ENCODE data around the gene MAP3K15.

Gene MAP3K15

DNA sequence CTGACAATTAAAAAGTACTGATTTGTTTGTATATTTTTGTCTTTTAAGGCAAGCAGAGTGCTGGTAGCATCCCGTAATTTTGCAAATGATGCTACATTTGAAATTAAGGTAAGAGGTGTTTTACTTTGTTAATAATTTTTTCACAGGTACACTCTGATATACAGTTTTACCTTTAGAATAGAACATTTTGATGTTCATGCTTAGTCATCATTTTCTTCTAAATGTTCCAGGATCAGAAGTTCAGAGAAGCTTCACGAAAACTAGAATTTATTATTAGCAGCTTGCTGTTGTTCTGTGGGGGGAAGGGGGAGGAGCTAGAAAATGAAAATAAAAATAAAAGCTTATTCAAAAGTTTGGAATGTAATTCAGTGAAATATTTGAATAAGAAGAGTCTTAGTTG lies 166.0 kb downstream of the MAP3K15 start:
- Histone ChIP-seq H3K9me3 (ENCODE audit: control insufficient read depth, low read length) (no peaks in the 10 kb centered on the region), H3K9ac (no peak overlapping the region), H3K27me3 (ENCODE audit: control insufficient read depth, insufficient read depth, low read length) (no peaks in the 10 kb centered on the region), H3K27ac (no peak overlapping the region), H3K4me1 (no peaks in the 10 kb centered on the region), H3K4me3 (ENCODE audit: low read depth, low read length) (no peak overlapping the region), H3K36me3 (ENCODE audit: control insufficient read depth, insufficient read depth, low read length) (no peaks in the 10 kb centered on the region), H3K4me2 (ENCODE audit: low read length) (no peak overlapping the region), H2AFZ (no peak overlapping the region), H3K79me2 (peaks cover 6% of the 10 kb centered on the region)
- TF ChIP-seq, protein P1, sequence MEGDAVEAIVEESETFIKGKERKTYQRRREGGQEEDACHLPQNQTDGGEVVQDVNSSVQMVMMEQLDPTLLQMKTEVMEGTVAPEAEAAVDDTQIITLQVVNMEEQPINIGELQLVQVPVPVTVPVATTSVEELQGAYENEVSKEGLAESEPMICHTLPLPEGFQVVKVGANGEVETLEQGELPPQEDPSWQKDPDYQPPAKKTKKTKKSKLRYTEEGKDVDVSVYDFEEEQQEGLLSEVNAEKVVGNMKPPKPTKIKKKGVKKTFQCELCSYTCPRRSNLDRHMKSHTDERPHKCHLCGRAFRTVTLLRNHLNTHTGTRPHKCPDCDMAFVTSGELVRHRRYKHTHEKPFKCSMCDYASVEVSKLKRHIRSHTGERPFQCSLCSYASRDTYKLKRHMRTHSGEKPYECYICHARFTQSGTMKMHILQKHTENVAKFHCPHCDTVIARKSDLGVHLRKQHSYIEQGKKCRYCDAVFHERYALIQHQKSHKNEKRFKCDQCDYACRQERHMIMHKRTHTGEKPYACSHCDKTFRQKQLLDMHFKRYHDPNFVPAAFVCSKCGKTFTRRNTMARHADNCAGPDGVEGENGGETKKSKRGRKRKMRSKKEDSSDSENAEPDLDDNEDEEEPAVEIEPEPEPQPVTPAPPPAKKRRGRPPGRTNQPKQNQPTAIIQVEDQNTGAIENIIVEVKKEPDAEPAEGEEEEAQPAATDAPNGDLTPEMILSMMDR (IDR thresholded peaks at IDR 0.05), result no peak

DNA sequence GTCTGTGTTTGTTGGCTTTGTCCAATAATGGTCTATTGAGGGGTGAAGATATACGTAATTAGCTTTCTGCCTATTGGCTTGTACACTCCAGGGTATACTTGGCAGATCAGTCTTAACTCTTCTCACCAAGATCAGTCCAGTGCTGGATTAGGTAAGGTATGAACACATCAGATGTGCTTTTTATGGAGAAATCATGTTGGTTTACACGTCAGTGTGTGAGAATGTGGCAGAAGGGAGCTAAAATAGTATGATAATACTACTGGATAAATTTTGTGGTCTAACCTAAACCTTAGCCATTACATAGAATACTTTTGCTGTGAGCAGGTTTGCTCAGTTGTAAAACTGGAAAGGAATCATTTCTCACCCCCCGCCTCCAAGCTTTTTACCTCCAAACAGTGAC lies 167.4 kb downstream of the MAP3K15 start:
- Histone ChIP-seq H3K27me3 (ENCODE audit: control insufficient read depth, insufficient read depth, low read length) (no peaks in the 10 kb centered on the region), H3K36me3 (ENCODE audit: control insufficient read depth, insufficient read depth, low read length) (no peaks in the 10 kb centered on the region), H3K79me2 (peaks cover 6% of the 10 kb centered on the region), H3K4me3 (ENCODE audit: low read depth, low read length) (no peak overlapping the region), H3K4me2 (ENCODE audit: low read length) (no peak overlapping the region), H3K27ac (no peak overlapping the region), H3K4me1 (peaks cover 3% of the 10 kb centered on the region), H2AFZ (no peak overlapping the region), H3K9me3 (ENCODE audit: control insufficient read depth, low read length) (no peaks in the 10 kb centered on the region), H3K9ac (no peak overlapping the region)
- TF ChIP-seq, protein P1 (IDR thresholded peaks at IDR 0.05), result no peak

DNA sequence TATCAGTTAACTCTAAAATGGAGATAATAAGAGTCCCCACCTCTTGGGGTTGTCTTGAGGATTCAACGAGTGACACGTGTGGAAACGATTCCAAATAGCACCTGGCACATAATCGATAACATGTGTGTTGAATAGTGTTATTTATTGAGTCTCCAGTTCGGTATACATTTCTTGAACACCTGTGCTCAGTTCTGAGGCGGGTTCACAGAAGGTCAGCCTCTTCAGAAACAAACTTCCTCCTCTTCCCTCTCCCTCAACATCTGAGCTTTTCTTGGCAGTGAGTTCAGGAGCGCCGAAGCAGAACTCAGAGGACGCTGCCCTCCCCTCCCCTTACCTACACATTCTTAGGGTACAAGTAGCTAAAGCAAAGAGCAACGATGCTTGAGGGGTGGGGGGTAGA lies 170.6 kb downstream of the MAP3K15 start:
- TF ChIP-seq, protein P1 (IDR thresholded peaks at IDR 0.05), result no peak
- H3K9me3 ChIP-seq (ENCODE audit: control insufficient read depth, low read length), result no peaks in the 10 kb centered on the region
- H3K27me3 ChIP-seq (ENCODE audit: control insufficient read depth, insufficient read depth, low read length), result no peaks in the 10 kb centered on the region
- H3K36me3 ChIP-seq (ENCODE audit: control insufficient read depth, insufficient read depth, low read length), result no peaks in the 10 kb centered on the region
- H3K79me2 ChIP-seq, result peaks cover 6% of the 10 kb centered on the region
- H2AFZ ChIP-seq, result no peak overlapping the region
- H3K9ac ChIP-seq, result no peak overlapping the region
- peak overlapping the region; percentile 89 for H3K27ac ChIP-seq
- peaks cover 6% of the 10 kb centered on the region for H3K4me1 ChIP-seq
- H3K4me2 ChIP-seq (ENCODE audit: low read length), result peak overlapping the region; percentile 65
- H3K4me3 ChIP-seq (ENCODE audit: low read depth, low read length), result peak overlapping the region; percentile 72

DNA sequence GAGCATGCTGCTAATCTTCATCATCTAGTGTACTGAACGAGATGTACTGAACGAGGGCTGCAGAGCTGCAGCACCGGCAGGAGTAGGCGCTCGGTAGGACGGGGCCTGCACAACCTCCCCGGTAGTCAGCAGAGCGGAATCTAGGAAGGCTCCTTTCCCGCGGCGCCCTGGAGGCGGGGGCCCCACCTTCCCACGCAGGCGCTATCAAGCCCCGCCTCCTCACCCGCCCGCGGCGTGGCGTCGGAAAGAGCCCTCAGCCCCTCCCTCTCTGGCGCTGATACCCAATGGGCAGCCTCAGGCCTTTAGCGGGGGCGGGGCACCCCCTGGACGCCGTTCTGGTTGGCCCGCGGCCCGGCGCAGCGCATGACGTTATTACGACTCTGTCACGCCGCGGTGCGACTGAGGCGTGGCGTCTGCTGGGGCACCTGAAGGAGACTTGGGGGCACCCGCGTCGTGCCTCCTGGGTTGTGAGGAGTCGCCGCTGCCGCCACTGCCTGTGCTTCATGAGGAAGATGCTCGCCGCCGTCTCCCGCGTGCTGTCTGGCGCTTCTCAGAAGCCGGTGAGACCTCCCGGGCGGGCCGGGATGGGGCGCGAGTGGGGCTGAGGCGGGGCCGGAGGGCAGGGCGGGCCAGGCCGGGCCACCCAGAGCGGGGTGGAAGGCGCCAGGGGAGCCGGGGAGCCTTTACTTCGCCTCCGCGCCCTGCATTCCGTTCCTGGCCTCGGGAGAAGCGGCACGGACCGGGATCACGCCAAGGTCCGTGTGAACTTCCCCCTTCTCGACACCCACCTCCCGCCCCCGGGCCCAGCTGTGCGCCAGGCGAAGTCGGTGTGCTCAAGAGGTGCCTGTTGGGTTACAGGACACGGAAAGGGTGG lies 171.5 kb downstream of the MAP3K15 start, which contains the start of gene PDHA1:
PDHA1 (plus strand) TSS at position 393 of the 874 bp plus-strand sequence; CDS start at position 504, 111 bp downstream.
- Histone ChIP-seq H3K79me2 (peaks cover 6% of the 10 kb centered on the region), H3K9me3 (ENCODE audit: control insufficient read depth, low read length) (no peaks in the 10 kb centered on the region), H3K4me1 (peaks cover 6% of the 10 kb centered on the region), H3K36me3 (ENCODE audit: control insufficient read depth, insufficient read depth, low read length) (no peaks in the 10 kb centered on the region), H3K4me3 (ENCODE audit: low read depth, low read length) (peak within 1 kb of the TSS; percentile 72), H3K27ac (peak within 1 kb of the TSS; percentile 89), H3K27me3 (ENCODE audit: control insufficient read depth, insufficient read depth, low read length) (no peaks in the 10 kb centered on the region), H2AFZ (peak within 1 kb of the TSS; percentile 86), H3K9ac (peak within 1 kb of the TSS; percentile 37), H3K4me2 (ENCODE audit: low read length) (peak within 1 kb of the TSS; percentile 65)
- TF ChIP-seq, protein P1 (IDR thresholded peaks at IDR 0.05), result no peak

Data from parathyroid adenoma (tissue), 2 donors.